NB4 (cell line): ENCODE data around the gene CREB5.

Experiments
- MAX ChIP-seq: IDR thresholded peaks from 2 replicates; pipeline ENCODE4 v1.6.1; 2011; ENCODE audit warnings: low read depth, low read length
- MYC ChIP-seq: IDR thresholded peaks from 2 replicates; pipeline ENCODE4 v1.6.1; 2011; ENCODE audit warnings: low read depth, low read length
- POLR2A ChIP-seq: IDR thresholded peaks from 2 replicates; pipeline ENCODE4 v1.6.1; 2011; ENCODE audit warnings: mild to moderate bottlenecking; ENCODE audit not compliant: insufficient read length; ENCODE audit errors: extremely low read depth
- TF ChIP-seq, protein P1 (sequence below): IDR thresholded peaks from one replicate; pipeline ENCODE4 v1.5.1; 2012; ENCODE audit warnings: low read depth, low read length

DNA sequence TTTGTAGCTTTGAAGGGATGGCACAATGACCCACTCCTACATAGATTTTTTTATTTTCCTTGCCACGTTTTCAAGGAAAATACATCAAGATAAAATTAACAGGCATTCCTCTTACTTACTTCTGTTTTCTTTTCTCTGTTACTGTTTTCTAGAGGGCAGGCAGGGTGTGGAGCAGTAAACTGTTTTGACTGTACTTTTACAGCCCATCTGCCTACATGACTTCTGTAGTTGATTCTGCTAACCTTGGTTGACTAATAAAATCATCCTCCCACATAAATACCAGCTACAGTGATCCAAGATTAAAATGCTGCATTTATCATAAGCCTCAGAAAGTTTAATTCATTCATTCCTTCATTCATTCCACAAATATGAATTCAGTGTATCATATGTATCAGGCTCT is 387.3 kb downstream of the CREB5 start:
- TF ChIP-seq POLR2A: no peak
- no peak for TF ChIP-seq MAX
- TF ChIP-seq, protein P1, sequence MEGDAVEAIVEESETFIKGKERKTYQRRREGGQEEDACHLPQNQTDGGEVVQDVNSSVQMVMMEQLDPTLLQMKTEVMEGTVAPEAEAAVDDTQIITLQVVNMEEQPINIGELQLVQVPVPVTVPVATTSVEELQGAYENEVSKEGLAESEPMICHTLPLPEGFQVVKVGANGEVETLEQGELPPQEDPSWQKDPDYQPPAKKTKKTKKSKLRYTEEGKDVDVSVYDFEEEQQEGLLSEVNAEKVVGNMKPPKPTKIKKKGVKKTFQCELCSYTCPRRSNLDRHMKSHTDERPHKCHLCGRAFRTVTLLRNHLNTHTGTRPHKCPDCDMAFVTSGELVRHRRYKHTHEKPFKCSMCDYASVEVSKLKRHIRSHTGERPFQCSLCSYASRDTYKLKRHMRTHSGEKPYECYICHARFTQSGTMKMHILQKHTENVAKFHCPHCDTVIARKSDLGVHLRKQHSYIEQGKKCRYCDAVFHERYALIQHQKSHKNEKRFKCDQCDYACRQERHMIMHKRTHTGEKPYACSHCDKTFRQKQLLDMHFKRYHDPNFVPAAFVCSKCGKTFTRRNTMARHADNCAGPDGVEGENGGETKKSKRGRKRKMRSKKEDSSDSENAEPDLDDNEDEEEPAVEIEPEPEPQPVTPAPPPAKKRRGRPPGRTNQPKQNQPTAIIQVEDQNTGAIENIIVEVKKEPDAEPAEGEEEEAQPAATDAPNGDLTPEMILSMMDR: no peak
- TF ChIP-seq MYC: no peak
